ENCODE results near the gene THADA.

THADA gene

GRCh38 chr2:43355399-43355798 lies 240.4 kb downstream of the THADA start:
- Mint-ChIP-seq H3K9me3 (no peaks in the 10 kb centered on the region), H3K4me1 (no peaks in the 10 kb centered on the region), H3K36me3 (peaks cover 1 to 9% of the 10 kb centered on the region in 2 donors), H3K4me3 (no peak overlapping the region), H3K27me3 (no peaks in the 10 kb centered on the region), H3K27ac (no peak overlapping the region)
- ATAC-seq (replicated peaks) (no peak), DNase-seq (no peak)

- no peaks in the 10 kb centered on the region for H3K27me3 Mint-ChIP-seq
- no peak overlapping the region for H3K27ac Mint-ChIP-seq
- DNase-seq, result no peak
- no peak for ATAC-seq (replicated peaks)
- no peaks in the 10 kb centered on the region for H3K4me1 Mint-ChIP-seq
- H3K36me3 Mint-ChIP-seq, result peaks cover 16 to 26% of the 10 kb centered on the region in 2 donors
- H3K4me3 Mint-ChIP-seq, result no peak overlapping the region
- no peaks in the 10 kb centered on the region for H3K9me3 Mint-ChIP-seq
These were observed 245.9 kb downstream of the THADA start for GRCh38 chr2:43349904-43350303.

- no peak for DNase-seq
- Mint-ChIP-seq H3K36me3 (peaks cover 16 to 26% of the 10 kb centered on the region in 2 donors), H3K4me1 (no peaks in the 10 kb centered on the region)
These were observed 246.8 kb downstream of the THADA start for GRCh38 chr2:43348908-43349661.

GRCh38 chr2:43347746-43348145 lies 248.1 kb downstream of the THADA start:
- peaks cover 20 to 35% of the 10 kb centered on the region in 2 donors for H3K36me3 Mint-ChIP-seq
- H3K27me3 Mint-ChIP-seq, result no peaks in the 10 kb centered on the region
- no peak overlapping the region for H3K27ac Mint-ChIP-seq
- no peaks in the 10 kb centered on the region for H3K4me1 Mint-ChIP-seq
- DNase-seq (no peak), ATAC-seq (replicated peaks) (no peak)
- H3K9me3 Mint-ChIP-seq, result no peaks in the 10 kb centered on the region
- H3K4me3 Mint-ChIP-seq, result no peak overlapping the region

More at GRCh38 chr2:43348908-43349661, 246.8 kb downstream of the THADA start:
- Mint-ChIP-seq H3K27me3 (no peaks in the 10 kb centered on the region), H3K27ac (no peak overlapping the region), H3K9me3 (no peaks in the 10 kb centered on the region), H3K4me3 (no peak overlapping the region)
- ATAC-seq (replicated peaks), result no peak

GRCh38 chr2:43346602-43347567 lies 249.0 kb downstream of the THADA start:
- H3K27me3 Mint-ChIP-seq, result no peaks in the 10 kb centered on the region
- no peaks in the 10 kb centered on the region for H3K9me3 Mint-ChIP-seq
- no peak overlapping the region for H3K27ac Mint-ChIP-seq
- no peak overlapping the region for H3K4me3 Mint-ChIP-seq
- no peaks in the 10 kb centered on the region for H3K4me1 Mint-ChIP-seq
- no peak for ATAC-seq (replicated peaks)
- no peak for DNase-seq
- peaks cover 26 to 41% of the 10 kb centered on the region in 2 donors for H3K36me3 Mint-ChIP-seq

GRCh38 chr2:43345872-43346271 lies 250.0 kb downstream of the THADA start:
- DNase-seq, result no peak
- no peak for ATAC-seq (replicated peaks)
- peaks cover 30 to 46% of the 10 kb centered on the region in 2 donors for H3K36me3 Mint-ChIP-seq
- H3K27ac Mint-ChIP-seq, result no peak overlapping the region
- H3K4me3 Mint-ChIP-seq, result no peak overlapping the region
- no peaks in the 10 kb centered on the region for H3K9me3 Mint-ChIP-seq
- H3K27me3 Mint-ChIP-seq, result no peaks in the 10 kb centered on the region
- no peaks in the 10 kb centered on the region for H3K4me1 Mint-ChIP-seq

GRCh38 chr2:43345391-43345813 lies 250.4 kb downstream of the THADA start:
- no peaks in the 10 kb centered on the region for H3K9me3 Mint-ChIP-seq
- H3K27me3 Mint-ChIP-seq, result no peaks in the 10 kb centered on the region
- ATAC-seq (replicated peaks) (no peak), DNase-seq (no peak)
- no peak overlapping the region for H3K27ac Mint-ChIP-seq
- H3K4me3 Mint-ChIP-seq, result no peak overlapping the region
- no peaks in the 10 kb centered on the region for H3K4me1 Mint-ChIP-seq
- H3K36me3 Mint-ChIP-seq, result peaks cover 30 to 46% of the 10 kb centered on the region in 2 donors

- Mint-ChIP-seq H3K27ac (no peak overlapping the region), H3K36me3 (peaks cover 33 to 51% of the 10 kb centered on the region in 2 donors), H3K27me3 (no peaks in the 10 kb centered on the region), H3K4me3 (no peak overlapping the region), H3K9me3 (no peaks in the 10 kb centered on the region), H3K4me1 (no peaks in the 10 kb centered on the region)
- no peak for DNase-seq
- ATAC-seq (replicated peaks), result no peak
These were observed 250.9 kb downstream of the THADA start for GRCh38 chr2:43344868-43345373.

GRCh38 chr2:43343573-43344304 lies 252.1 kb downstream of the THADA start:
- Mint-ChIP-seq H3K36me3 (peaks cover 34 to 58% of the 10 kb centered on the region in 2 donors), H3K4me1 (peaks cover 0 to 3% of the 10 kb centered on the region in 2 donors), H3K9me3 (no peaks in the 10 kb centered on the region), H3K27ac (no peak overlapping the region), H3K4me3 (no peak overlapping the region), H3K27me3 (no peaks in the 10 kb centered on the region)
- DNase-seq, result no peak
- no peak for ATAC-seq (replicated peaks)

- Mint-ChIP-seq H3K4me1 (peaks cover 0 to 7% of the 10 kb centered on the region in 2 donors), H3K27me3 (no peaks in the 10 kb centered on the region), H3K9me3 (no peaks in the 10 kb centered on the region), H3K4me3 (no peak overlapping the region), H3K27ac (no peak overlapping the region), H3K36me3 (peaks cover 30 to 57% of the 10 kb centered on the region in 2 donors)
- ATAC-seq (replicated peaks) (no peak), DNase-seq (no peak)
These were observed 253.7 kb downstream of the THADA start for GRCh38 chr2:43341959-43342757.

- Mint-ChIP-seq H3K27ac (no peak overlapping the region), H3K4me3 (no peak overlapping the region), H3K4me1 (peaks cover 0 to 7% of the 10 kb centered on the region in 2 donors), H3K36me3 (peaks cover 33 to 58% of the 10 kb centered on the region in 2 donors), H3K9me3 (no peaks in the 10 kb centered on the region), H3K27me3 (no peaks in the 10 kb centered on the region)
- no peak for ATAC-seq (replicated peaks)
- DNase-seq, result no peak
These were observed 254.9 kb downstream of the THADA start for GRCh38 chr2:43340945-43341356.

- no peak for DNase-seq
- Mint-ChIP-seq H3K27me3 (no peaks in the 10 kb centered on the region), H3K36me3 (peaks cover 33 to 63% of the 10 kb centered on the region in 2 donors), H3K27ac (no peak overlapping the region), H3K9me3 (no peaks in the 10 kb centered on the region), H3K4me3 (no peak overlapping the region), H3K4me1 (peaks cover 0 to 7% of the 10 kb centered on the region in 2 donors)
- ATAC-seq (replicated peaks), result no peak
These were observed 255.8 kb downstream of the THADA start for GRCh38 chr2:43340066-43340465.

GRCh38 chr2:43333656-43334144 lies 262.1 kb downstream of the THADA start:
- H3K4me3 Mint-ChIP-seq, result no peak overlapping the region
- DNase-seq, result no peak
- peaks cover 2 to 4% of the 10 kb centered on the region in 2 donors for H3K4me1 Mint-ChIP-seq
- no peaks in the 10 kb centered on the region for H3K27me3 Mint-ChIP-seq
- no peak overlapping the region for H3K27ac Mint-ChIP-seq
- no peaks in the 10 kb centered on the region for H3K9me3 Mint-ChIP-seq
- ATAC-seq (replicated peaks), result no peak
- peaks cover 24 to 57% of the 10 kb centered on the region in 2 donors for H3K36me3 Mint-ChIP-seq
